ENCODE data around the gene ENOPH1.
"Not testable (repeated sequence)": the region's sequence is repeated elsewhere in the genome, so short reads cannot be mapped to it uniquely, and the experiment has no call there.

Gene ENOPH1

DNA sequence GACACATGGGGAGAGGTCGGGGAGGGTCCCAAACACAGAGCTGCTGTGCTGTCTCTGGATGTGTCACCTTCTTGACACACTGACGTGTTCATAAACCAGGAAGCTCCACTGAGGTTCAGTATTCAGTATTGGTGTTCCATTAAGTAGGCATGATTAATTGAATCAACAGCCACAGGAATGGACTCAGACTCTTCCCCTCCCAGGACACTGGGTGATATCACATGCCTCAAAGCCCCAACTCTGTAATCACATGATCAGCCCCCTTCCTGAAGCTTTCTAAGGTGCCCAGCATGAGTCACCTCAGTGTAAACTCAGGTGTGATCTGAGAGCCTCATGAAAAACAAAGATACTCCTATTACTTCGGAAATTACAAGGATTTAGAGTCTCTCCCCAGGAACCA, 35.5 kb upstream of the ENOPH1 start:
- H3K27ac ChIP-seq = no peak overlapping the region
- TF ChIP-seq CTCF (conservative IDR thresholded peaks at IDR 0.05) (no peak), ZFX (IDR thresholded peaks at IDR 0.05) (no peak)

DNA sequence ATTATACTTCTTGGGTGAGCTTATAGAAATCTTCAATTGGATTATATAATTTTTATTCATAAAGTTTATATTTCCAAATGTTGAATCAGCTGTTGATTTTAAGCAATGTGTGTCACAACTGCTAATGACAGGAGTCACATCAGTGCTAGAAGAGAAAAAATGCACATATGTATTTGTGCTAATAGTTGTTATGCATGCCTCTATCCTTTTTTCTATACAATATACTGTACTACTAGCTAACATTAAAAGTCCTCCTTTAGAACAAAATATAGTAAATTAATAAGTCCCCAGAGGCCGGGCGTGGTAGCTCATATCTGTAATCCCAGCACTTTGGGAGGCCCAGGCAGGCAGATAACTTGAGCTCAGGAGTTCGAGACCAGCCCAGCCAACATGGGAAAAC, 32.9 kb upstream of the ENOPH1 start:
- no peak overlapping the region for H3K27ac ChIP-seq
- TF ChIP-seq ZFX (IDR thresholded peaks at IDR 0.05) (no peak), CTCF (conservative IDR thresholded peaks at IDR 0.05) (no peak)

- no peak overlapping the region for H3K27ac ChIP-seq
- TF ChIP-seq CTCF (conservative IDR thresholded peaks at IDR 0.05) (no peak), ZFX (IDR thresholded peaks at IDR 0.05) (no peak)
Measured at GRCh38 chr4:82398263-82398662, 32.1 kb upstream of the ENOPH1 start.

- TF ChIP-seq ZFX (IDR thresholded peaks at IDR 0.05) (no peak), CTCF (conservative IDR thresholded peaks at IDR 0.05) (no peak)
- no peak overlapping the region for H3K27ac ChIP-seq
Measured at GRCh38 chr4:82401600-82401999, 28.8 kb upstream of the ENOPH1 start.

DNA sequence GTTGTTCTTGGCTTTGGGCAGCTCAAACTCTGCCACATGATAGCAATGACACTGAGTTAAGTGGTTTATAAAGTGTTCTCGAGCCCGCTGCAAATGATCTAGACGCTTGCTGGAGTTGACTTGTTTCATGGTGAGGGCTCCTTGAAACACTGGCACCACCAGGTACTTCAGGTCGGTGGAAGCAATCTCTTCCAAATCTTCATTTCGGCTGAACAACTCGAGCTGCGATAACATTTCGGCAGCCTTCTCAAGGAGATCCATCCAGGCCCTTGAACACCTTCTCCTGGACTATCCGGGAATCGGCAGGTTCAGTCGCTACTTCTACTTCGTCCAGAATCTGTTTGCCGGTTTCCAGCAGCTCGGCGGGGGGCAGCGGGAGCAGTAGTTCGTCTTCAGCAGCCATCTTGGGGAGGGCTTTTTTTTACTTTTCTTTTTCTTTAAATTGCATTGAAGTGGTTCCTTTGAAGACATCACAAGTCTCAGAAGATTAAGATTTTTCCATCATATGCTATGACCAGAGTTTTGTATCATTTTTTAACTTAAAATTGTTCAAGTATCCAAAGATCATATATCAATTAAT, 28.1 kb upstream of the ENOPH1 start:
- no peak overlapping the region for H3K27ac ChIP-seq
- TF ChIP-seq ZFX (IDR thresholded peaks at IDR 0.05) (no peak), CTCF (conservative IDR thresholded peaks at IDR 0.05) (no peak)

GRCh38 chr4:82403725-82404124, 26.7 kb upstream of the ENOPH1 start:
- TF ChIP-seq ZFX (IDR thresholded peaks at IDR 0.05) = no peak
- TF ChIP-seq CTCF (conservative IDR thresholded peaks at IDR 0.05) = no peak
- H3K27ac ChIP-seq = no peak overlapping the region

- not testable (repeated sequence) for H3K27ac ChIP-seq
Measured at GRCh38 chr4:82415061-82415460, 15.3 kb upstream of the ENOPH1 start.

GRCh38 chr4:82415922-82416365, 14.4 kb upstream of the ENOPH1 start:
- no peak for TF ChIP-seq ZFX (IDR thresholded peaks at IDR 0.05)
- TF ChIP-seq CTCF (conservative IDR thresholded peaks at IDR 0.05) = no peak
- no peak overlapping the region for H3K27ac ChIP-seq

Data from C4-2B (cell line).